Neural progenitor cell (in vitro differentiated cells): ENCODE measurements around the gene NAMPT. TPM values are rescaled to one million over a fixed set of nuclear protein-coding genes. Genes with fewer than 3 reads are reported as not detected.

Experiments used
- DNase-seq: peaks from one replicate; pipeline ENCODE4 v3.0.0-alpha.2; 2016; ENCODE audit warnings: low spot score
- H2AFZ ChIP-seq: fragments of 200-600 bp; sonication (generic); replicated peaks from 2 replicates; pipeline ENCODE4 v1.6.1; 2016; ENCODE audit warnings: antibody characterized with exemption
- H3F3A ChIP-seq: fragments of 200-600 bp; sonication (generic); 2 replicates; pipeline ENCODE4 v1.6.1; 2016; ENCODE audit warnings: antibody characterized with exemption, low read depth
- H3K27ac ChIP-seq: fragments of 200-600 bp; sonication (generic); 2 replicates; pipeline ENCODE4 v1.5.1; 2016; ENCODE audit warnings: mild to moderate bottlenecking
- H3K27me3 ChIP-seq: fragments of 200-600 bp; sonication (generic); 2 replicates; pipeline ENCODE4 v1.6.1; 2016; ENCODE audit warnings: mild to moderate bottlenecking, moderate library complexity
- H3K36me3 ChIP-seq: fragments of 200-600 bp; sonication (generic); 2 replicates; pipeline ENCODE4 v1.5.1; 2016
- H3K4me1 ChIP-seq: fragments of 200-600 bp; sonication (generic); 2 replicates; pipeline ENCODE4 v1.6.1; 2016; ENCODE audit warnings: mixed run types
- H3K4me2 ChIP-seq: fragments of 200-600 bp; sonication (generic); 2 replicates; pipeline ENCODE4 v1.6.1; 2016
- H3K4me3 ChIP-seq: fragments of 200-600 bp; sonication (generic); 2 replicates; pipeline ENCODE4 v1.5.1; 2016
- H3K79me2 ChIP-seq: fragments of 200-600 bp; sonication (generic); 2 replicates; pipeline ENCODE4 v1.6.1; 2016; ENCODE audit warnings: low read depth
- H3K9ac ChIP-seq: fragments of 200-600 bp; sonication (generic); 2 replicates; pipeline ENCODE4 v1.6.1; 2016
- H3K9me3 ChIP-seq: fragments of 200-600 bp; sonication (generic); 2 replicates; pipeline ENCODE4 v1.5.1; 2016; ENCODE audit warnings: low read depth
- H4K20me1 ChIP-seq: fragments of 200-600 bp; sonication (generic); 2 replicates; pipeline ENCODE4 v1.6.1; 2016; ENCODE audit warnings: low read depth
- H3K27ac Mint-ChIP-seq: 3 replicates; pipeline ENCODE4 v1.8.0; 2021; ENCODE audit warnings: mixed read lengths
- H3K27me3 Mint-ChIP-seq: 2 replicates; pipeline ENCODE4 v1.8.0; 2022; ENCODE audit warnings: low read depth, mild to moderate bottlenecking, inconsistent platforms, moderate library complexity, mixed read lengths; ENCODE audit not compliant: insufficient read depth
- H3K36me3 Mint-ChIP-seq: 3 replicates; pipeline ENCODE4 v1.8.0; 2021; ENCODE audit warnings: mixed read lengths
- H3K4me1 Mint-ChIP-seq: 3 replicates; pipeline ENCODE4 v1.8.0; 2021; ENCODE audit warnings: mixed read lengths
- H3K4me3 Mint-ChIP-seq: 3 replicates; pipeline ENCODE4 v1.8.0; 2021; ENCODE audit warnings: mild to moderate bottlenecking, moderate library complexity, mixed read lengths
- H3K9me3 Mint-ChIP-seq: 3 replicates; pipeline ENCODE4 v1.8.0; 2020; ENCODE audit warnings: mixed read lengths
- CTCF ChIP-seq: fragments of 200-600 bp; sonication (generic); IDR thresholded peaks from 2 replicates; pipeline ENCODE4 v1.5.1; 2017; ENCODE audit warnings: antibody characterized with exemption, mild to moderate bottlenecking
- EZH2 ChIP-seq: fragments of 200-600 bp; sonication (generic); IDR thresholded peaks from 2 replicates; pipeline ENCODE4 v1.6.1; 2017; ENCODE audit warnings: antibody characterized with exemption, mild to moderate bottlenecking, moderate library complexity
- EZH2phosphoT487 ChIP-seq: fragments of 200-600 bp; sonication (generic); IDR thresholded peaks from 2 replicates; pipeline ENCODE4 v1.6.1; 2017; ENCODE audit warnings: antibody characterized with exemption
- total RNA-seq: library from RNA; depleted of rRNA; stranded (reverse); fragments of >200 nt; gene quantifications from 2 replicates; pipeline ENCODE4 v1.2.3, GENCODE V29; 2015; ENCODE audit warnings: low replicate concordance

Gene NAMPT
- total RNA-seq, 1 donor from 2014 or later, result 143 TPM

- H3F3A ChIP-seq, result no peaks in the 10 kb centered on the region
- H3K79me2 ChIP-seq, result no peaks in the 10 kb centered on the region
- no peaks in the 10 kb centered on the region for H3K9me3 ChIP-seq
- no peak overlapping the region for H3K4me3 ChIP-seq
- peaks cover 27% of the 10 kb centered on the region for H3K36me3 ChIP-seq
- H3K36me3 Mint-ChIP-seq, result peaks cover 25% of the 10 kb centered on the region
- TF ChIP-seq EZH2phosphoT487, result no peak
- TF ChIP-seq CTCF, result no peak
- TF ChIP-seq EZH2, result no peak
- no peak overlapping the region for H3K27ac ChIP-seq
- H3K9ac ChIP-seq, result no peak overlapping the region
- DNase-seq, result no peak
- no peak overlapping the region for H3K27ac Mint-ChIP-seq
- no peaks in the 10 kb centered on the region for H3K4me1 Mint-ChIP-seq
- no peak overlapping the region for H2AFZ ChIP-seq
- no peaks in the 10 kb centered on the region for H3K27me3 ChIP-seq
- no peaks in the 10 kb centered on the region for H4K20me1 ChIP-seq
- no peak overlapping the region for H3K4me2 ChIP-seq
- H3K4me3 Mint-ChIP-seq, result no peak overlapping the region
- H3K4me1 ChIP-seq, result no peaks in the 10 kb centered on the region
- no peaks in the 10 kb centered on the region for H3K27me3 Mint-ChIP-seq
- peaks cover 11% of the 10 kb centered on the region for H3K9me3 Mint-ChIP-seq
Measured at GRCh38 chr7:106247841-106248240, 36.9 kb downstream of the NAMPT start.

- no peaks in the 10 kb centered on the region for H3K27me3 Mint-ChIP-seq
- H3K36me3 Mint-ChIP-seq, result peaks cover 24% of the 10 kb centered on the region
- H3F3A ChIP-seq, result no peaks in the 10 kb centered on the region
- H3K4me1 ChIP-seq, result no peaks in the 10 kb centered on the region
- H3K4me3 ChIP-seq, result no peak overlapping the region
- peaks cover 11% of the 10 kb centered on the region for H3K9me3 Mint-ChIP-seq
- DNase-seq, result no peak
- no peak overlapping the region for H3K9ac ChIP-seq
- H3K27ac Mint-ChIP-seq, result no peak overlapping the region
- H3K4me1 Mint-ChIP-seq, result no peaks in the 10 kb centered on the region
- no peak overlapping the region for H3K4me2 ChIP-seq
- no peaks in the 10 kb centered on the region for H4K20me1 ChIP-seq
- H3K27me3 ChIP-seq, result no peaks in the 10 kb centered on the region
- no peak overlapping the region for H3K4me3 Mint-ChIP-seq
- H3K27ac ChIP-seq, result no peak overlapping the region
- no peak for TF ChIP-seq EZH2
- TF ChIP-seq EZH2phosphoT487, result no peak
- TF ChIP-seq CTCF, result no peak
- H3K9me3 ChIP-seq, result no peaks in the 10 kb centered on the region
- no peak overlapping the region for H2AFZ ChIP-seq
- no peaks in the 10 kb centered on the region for H3K79me2 ChIP-seq
- peaks cover 20% of the 10 kb centered on the region for H3K36me3 ChIP-seq
Measured at GRCh38 chr7:106246902-106247711, 37.7 kb downstream of the NAMPT start.

- H3K9me3 ChIP-seq, result no peaks in the 10 kb centered on the region
- DNase-seq, result no peak
- H4K20me1 ChIP-seq, result no peaks in the 10 kb centered on the region
- peaks cover 11% of the 10 kb centered on the region for H3K9me3 Mint-ChIP-seq
- no peak overlapping the region for H3K4me3 Mint-ChIP-seq
- H3K4me2 ChIP-seq, result no peak overlapping the region
- H2AFZ ChIP-seq, result no peak overlapping the region
- TF ChIP-seq CTCF (no peak), EZH2 (no peak), EZH2phosphoT487 (no peak)
- peaks cover 2% of the 10 kb centered on the region for H3K27me3 Mint-ChIP-seq
- H3K4me1 ChIP-seq, result no peaks in the 10 kb centered on the region
- H3K79me2 ChIP-seq, result no peaks in the 10 kb centered on the region
- H3K9ac ChIP-seq, result no peak overlapping the region
- peaks cover 12% of the 10 kb centered on the region for H3K36me3 ChIP-seq
- no peaks in the 10 kb centered on the region for H3F3A ChIP-seq
- no peak overlapping the region for H3K27ac Mint-ChIP-seq
- H3K27ac ChIP-seq, result no peak overlapping the region
- no peaks in the 10 kb centered on the region for H3K4me1 Mint-ChIP-seq
- H3K4me3 ChIP-seq, result no peak overlapping the region
- no peaks in the 10 kb centered on the region for H3K27me3 ChIP-seq
- H3K36me3 Mint-ChIP-seq, result peaks cover 14% of the 10 kb centered on the region
Measured at GRCh38 chr7:106243893-106244292, 40.9 kb downstream of the NAMPT start.
